SU-DHL-6 (cell line): ENCODE results near the gene GOLGA5.

ENCODE experiments used
- H2AFZ ChIP-seq: fragments of 200-600 bp; sonication (generic); 2 replicates; pipeline ENCODE4 v1.6.1; 2014; ENCODE audit warnings: low read depth, mild to moderate bottlenecking, moderate library complexity, mixed read lengths, antibody characterized with exemption, low read length; ENCODE audit not compliant: severe bottlenecking
- H3F3A ChIP-seq: fragments of 200-600 bp; shearing (Covaris generic); 2 replicates; pipeline ENCODE4 v1.6.0; 2016; ENCODE audit warnings: antibody characterized with exemption, mild to moderate bottlenecking; ENCODE audit not compliant: insufficient read depth
- H3K27ac ChIP-seq: fragments of 200-600 bp; sonication (generic); 2 replicates; pipeline ENCODE4 v1.5.1; 2016; ENCODE audit warnings: low read depth, mild to moderate bottlenecking, low read length, moderate library complexity, mixed read lengths
- H3K27me3 ChIP-seq: fragments of 200-600 bp; sonication (generic), shearing (Covaris generic); 2 replicates; pipeline ENCODE4 v1.6.0; 2014; ENCODE audit warnings: mild to moderate bottlenecking, low read length
- H3K36me3 ChIP-seq: fragments of 200-600 bp; sonication (generic); 2 replicates; pipeline ENCODE4 v1.6.1; 2014; ENCODE audit warnings: mild to moderate bottlenecking, low read length, mixed read lengths
- H3K4me2 ChIP-seq: fragments of 300-600, 200-600 bp; shearing (Covaris generic), sonication (generic); 2 replicates; pipeline ENCODE4 v1.6.0; 2014; ENCODE audit warnings: low read length, low read depth, mild to moderate bottlenecking; ENCODE audit not compliant: poor library complexity, severe bottlenecking
- H3K4me3 ChIP-seq: fragments of 200-600 bp; sonication (generic); 2 replicates; pipeline ENCODE4 v1.5.1; 2014; ENCODE audit warnings: antibody characterized with exemption, low read length, mild to moderate bottlenecking, mixed read lengths; ENCODE audit not compliant: insufficient read depth, poor library complexity, severe bottlenecking
- H3K79me2 ChIP-seq: fragments of 200-600 bp; sonication (generic); 2 replicates; pipeline ENCODE4 v1.6.1; 2014; ENCODE audit warnings: mild to moderate bottlenecking, low read length, moderate library complexity; ENCODE audit not compliant: insufficient read depth
- H3K9ac ChIP-seq: fragments of 200-600 bp; sonication (generic); 2 replicates; pipeline ENCODE4 v1.7.0; 2014; ENCODE audit warnings: mild to moderate bottlenecking, low read length
- H3K9me2 ChIP-seq: fragments of 200-600 bp; sonication (generic); replicated peaks from 2 replicates; pipeline ENCODE4 v1.6.1; 2014; ENCODE audit warnings: low read length; ENCODE audit not compliant: insufficient read depth
- H3K9me3 ChIP-seq: fragments of 200-600 bp; sonication (generic); 2 replicates; pipeline ENCODE4 v1.6.1; 2014; ENCODE audit warnings: low read length, mixed read lengths; ENCODE audit not compliant: insufficient read depth
- H4K20me1 ChIP-seq: fragments of 200-600 bp; sonication (generic); 2 replicates; pipeline ENCODE4 v1.6.1; 2014; ENCODE audit warnings: low read depth, mild to moderate bottlenecking, antibody characterized with exemption, low read length, moderate library complexity, mixed read lengths
- CTCF ChIP-seq: fragments of 200-600 bp; sonication (generic); IDR thresholded peaks from one replicate; pipeline ENCODE4 v1.5.1; 2017; ENCODE audit warnings: antibody characterized with exemption, mild to moderate bottlenecking, low read length, moderate library complexity; ENCODE audit not compliant: insufficient read depth, poor library complexity, severe bottlenecking
- EZH2phosphoT487 ChIP-seq: fragments of 200-600 bp; sonication (generic), shearing (Covaris generic); conservative IDR thresholded peaks from 2 replicates; pipeline ENCODE4 v1.6.1; 2018; ENCODE audit warnings: mild to moderate bottlenecking, antibody characterized with exemption, low read length, moderate library complexity, mixed read lengths

GOLGA5 gene

GRCh38 chr14:92750994-92751400 lies 43.1 kb upstream of the GOLGA5 start:
- H3K9ac ChIP-seq, result no peak overlapping the region

GRCh38 chr14:92751819-92752218 lies 42.3 kb upstream of the GOLGA5 start:
- Histone ChIP-seq H3K27ac (no peak overlapping the region), H3K9ac (no peak overlapping the region), H3K4me3 (no peak overlapping the region), H3K9me2 (no peaks in the 10 kb centered on the region), H3K36me3 (no peaks in the 10 kb centered on the region), H3K4me2 (no peak overlapping the region), H3K79me2 (no peaks in the 10 kb centered on the region), H3K27me3 (no peaks in the 10 kb centered on the region), H4K20me1 (no peaks in the 10 kb centered on the region), H3F3A (no peaks in the 10 kb centered on the region), H3K9me3 (no peaks in the 10 kb centered on the region), H2AFZ (no peak overlapping the region)
- TF ChIP-seq EZH2phosphoT487, result no peak
- TF ChIP-seq CTCF, result no peak

More at GRCh38 chr14:92750994-92751400, 43.1 kb upstream of the GOLGA5 start:
- no peak for TF ChIP-seq CTCF
- no peak for TF ChIP-seq EZH2phosphoT487
- Histone ChIP-seq H3F3A (no peaks in the 10 kb centered on the region), H4K20me1 (no peaks in the 10 kb centered on the region), H3K36me3 (no peaks in the 10 kb centered on the region), H3K79me2 (no peaks in the 10 kb centered on the region), H3K4me3 (no peak overlapping the region), H3K4me2 (no peak overlapping the region), H3K9me2 (no peaks in the 10 kb centered on the region), H3K9me3 (no peaks in the 10 kb centered on the region), H3K27ac (no peak overlapping the region), H2AFZ (no peak overlapping the region), H3K27me3 (no peaks in the 10 kb centered on the region)

DNA sequence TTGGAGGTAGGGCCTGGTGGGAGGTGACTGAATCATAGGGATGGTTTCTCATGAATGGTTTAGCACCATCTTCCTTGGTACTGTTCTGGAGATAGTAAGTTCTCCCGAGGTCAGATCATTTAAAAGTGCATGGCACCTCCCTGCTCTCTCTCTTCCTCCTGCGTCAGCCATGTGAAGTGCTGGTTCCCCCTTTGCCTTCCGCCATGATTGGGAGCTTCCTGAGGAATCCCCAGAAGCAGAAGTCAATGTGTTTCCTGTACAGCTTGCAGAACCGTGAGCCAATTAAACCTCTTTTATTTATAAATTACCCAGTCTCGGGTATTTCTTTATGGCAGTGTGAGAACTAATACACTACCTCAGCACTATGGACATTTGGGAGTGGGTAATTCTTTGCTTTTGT lies 40.9 kb upstream of the GOLGA5 start:
- H3K4me2 ChIP-seq, result no peak overlapping the region

More for the DNA sequence above, 40.9 kb upstream of the GOLGA5 start:
- Histone ChIP-seq H3K9ac (no peak overlapping the region), H3K79me2 (no peaks in the 10 kb centered on the region), H3K4me3 (no peak overlapping the region), H3K36me3 (no peaks in the 10 kb centered on the region), H3K27me3 (no peaks in the 10 kb centered on the region), H3K27ac (no peak overlapping the region), H3F3A (no peaks in the 10 kb centered on the region), H4K20me1 (no peaks in the 10 kb centered on the region), H3K9me2 (no peaks in the 10 kb centered on the region), H3K9me3 (no peaks in the 10 kb centered on the region), H2AFZ (no peak overlapping the region)
- TF ChIP-seq CTCF (no peak), EZH2phosphoT487 (no peak)
